ENCODE measurements around the gene ST8SIA5. TPM values are rescaled to one million over a fixed set of nuclear protein-coding genes. Genes with fewer than 3 reads are reported as not detected.

ST8SIA5 gene
- total and polyA plus RNA-seq, 9 donors: 0.35 to 1.3 (median 0.52) TPM; not detected in 1

DNA sequence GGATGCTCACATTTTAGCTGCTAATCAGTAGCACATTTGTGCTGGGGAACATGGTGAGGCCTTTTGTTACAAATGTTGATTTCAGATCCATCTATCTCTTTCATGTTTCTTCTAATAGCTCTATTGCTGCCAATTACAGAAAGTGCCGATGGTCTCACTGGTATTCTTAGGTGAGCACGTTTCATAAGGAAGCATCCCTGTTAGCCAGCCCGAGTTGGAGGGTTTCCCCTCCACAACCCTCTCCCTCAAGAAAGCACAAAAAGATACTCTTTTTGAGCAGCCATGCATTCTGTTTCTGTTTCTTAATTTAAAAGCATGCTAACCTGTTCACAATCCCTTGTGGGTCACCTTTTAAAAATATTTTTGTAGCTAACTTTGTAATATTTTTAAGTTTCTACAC is 30.8 kb upstream of the ST8SIA5 start:
- intact Hi-C loops (cut with DNase I): no loop called here
- no peak for DNase-seq
- Histone ChIP-seq H3K27ac (no peak overlapping the region), H3K36me3 (no peaks in the 10 kb centered on the region), H3K4me3 (no peak overlapping the region), H3K27me3 (no peaks in the 10 kb centered on the region), H3K9me3 (no peaks in the 10 kb centered on the region), H3K4me1 (ENCODE audit: insufficient read depth) (no peaks in the 10 kb centered on the region)
- TF ChIP-seq, protein P1, sequence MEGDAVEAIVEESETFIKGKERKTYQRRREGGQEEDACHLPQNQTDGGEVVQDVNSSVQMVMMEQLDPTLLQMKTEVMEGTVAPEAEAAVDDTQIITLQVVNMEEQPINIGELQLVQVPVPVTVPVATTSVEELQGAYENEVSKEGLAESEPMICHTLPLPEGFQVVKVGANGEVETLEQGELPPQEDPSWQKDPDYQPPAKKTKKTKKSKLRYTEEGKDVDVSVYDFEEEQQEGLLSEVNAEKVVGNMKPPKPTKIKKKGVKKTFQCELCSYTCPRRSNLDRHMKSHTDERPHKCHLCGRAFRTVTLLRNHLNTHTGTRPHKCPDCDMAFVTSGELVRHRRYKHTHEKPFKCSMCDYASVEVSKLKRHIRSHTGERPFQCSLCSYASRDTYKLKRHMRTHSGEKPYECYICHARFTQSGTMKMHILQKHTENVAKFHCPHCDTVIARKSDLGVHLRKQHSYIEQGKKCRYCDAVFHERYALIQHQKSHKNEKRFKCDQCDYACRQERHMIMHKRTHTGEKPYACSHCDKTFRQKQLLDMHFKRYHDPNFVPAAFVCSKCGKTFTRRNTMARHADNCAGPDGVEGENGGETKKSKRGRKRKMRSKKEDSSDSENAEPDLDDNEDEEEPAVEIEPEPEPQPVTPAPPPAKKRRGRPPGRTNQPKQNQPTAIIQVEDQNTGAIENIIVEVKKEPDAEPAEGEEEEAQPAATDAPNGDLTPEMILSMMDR (IDR thresholded peaks at IDR 0.05): no peak
- TF ChIP-seq POLR2A (IDR thresholded peaks at IDR 0.05): no peak
- TF ChIP-seq EP300 (IDR thresholded peaks at IDR 0.05): no peak
- WGBS, 3 donors: 69 to 72% (median 71%) methylated on average over 3 of the region's 3 CpGs

- intact Hi-C loops (cut with DNase I): no loop called here
- WGBS, 3 donors: 64 to 72% (median 65%) methylated on average over 5 of the region's 5 CpGs
- no peaks in the 10 kb centered on the region for H3K27me3 ChIP-seq
- H3K4me3 ChIP-seq: no peak overlapping the region
- no peaks in the 10 kb centered on the region for H3K36me3 ChIP-seq
- H3K27ac ChIP-seq: no peak overlapping the region
- H3K9me3 ChIP-seq: no peaks in the 10 kb centered on the region
- no peak for TF ChIP-seq EP300 (IDR thresholded peaks at IDR 0.05)
- no peak for DNase-seq
- no peaks in the 10 kb centered on the region for H3K4me1 ChIP-seq (ENCODE audit: insufficient read depth)
Observed at GRCh38 chr18:46772357-46772756, 15.5 kb upstream of the ST8SIA5 start.

DNA sequence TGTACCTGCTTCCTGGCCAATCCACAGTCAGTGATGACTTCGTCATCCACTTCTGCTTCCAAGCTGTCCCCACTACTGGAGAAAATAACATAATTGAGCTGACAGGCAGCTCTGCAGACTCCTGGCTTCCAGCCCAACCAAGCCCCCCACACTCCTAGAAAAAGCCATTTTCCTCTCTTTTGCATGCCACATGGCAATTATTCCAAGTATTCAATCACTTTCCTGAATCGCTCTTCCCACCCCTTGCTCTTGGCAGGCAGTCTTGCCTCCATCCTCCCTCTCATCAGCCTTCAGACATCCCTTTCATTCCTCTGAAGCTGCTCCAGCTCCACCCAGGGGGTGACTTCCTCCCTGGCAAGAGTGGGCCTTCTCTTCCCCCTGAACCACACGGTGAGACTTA is 14.3 kb upstream of the ST8SIA5 start:
- TF ChIP-seq POLR2A (IDR thresholded peaks at IDR 0.05) (no peak), EP300 (IDR thresholded peaks at IDR 0.05) (no peak)
- TF ChIP-seq, protein P1 (IDR thresholded peaks at IDR 0.05): no peak

DNA sequence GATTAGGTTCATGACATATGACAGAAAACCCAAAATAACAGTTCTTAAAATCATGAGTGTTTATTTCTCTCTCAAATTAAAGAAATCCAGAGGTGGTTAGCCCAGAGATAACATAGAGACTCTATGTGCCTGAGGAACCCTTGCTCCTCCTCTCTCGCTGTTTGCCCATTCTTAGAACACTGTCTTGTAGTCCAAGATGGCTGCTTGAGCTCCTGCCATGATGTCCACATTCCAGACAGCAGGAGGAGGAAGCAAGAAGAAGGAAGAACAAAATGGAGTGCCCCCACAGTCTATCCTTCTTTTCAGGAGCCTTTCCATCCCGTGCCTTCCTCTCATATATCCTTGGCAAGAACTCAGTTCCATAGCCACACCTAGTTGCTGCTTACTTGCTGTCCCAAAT is 13.9 kb upstream of the ST8SIA5 start:
- TF ChIP-seq EP300 (IDR thresholded peaks at IDR 0.05) (no peak), POLR2A (IDR thresholded peaks at IDR 0.05) (no peak)
- TF ChIP-seq, protein P1 (IDR thresholded peaks at IDR 0.05): no peak
- Histone ChIP-seq H3K27ac (no peak overlapping the region), H3K27me3 (no peaks in the 10 kb centered on the region), H3K9me3 (no peaks in the 10 kb centered on the region), H3K4me3 (no peak overlapping the region), H3K4me1 (ENCODE audit: insufficient read depth) (no peaks in the 10 kb centered on the region), H3K36me3 (no peaks in the 10 kb centered on the region)
- intact Hi-C loops (cut with DNase I): no loop called here
- WGBS, 3 donors: 59 to 71% (median 71%) methylated on average over 2 of the region's 2 CpGs
- no peak for DNase-seq

More for the DNA sequence above, 14.3 kb upstream of the ST8SIA5 start:
- no peak overlapping the region for H3K27ac ChIP-seq
- no peaks in the 10 kb centered on the region for H3K27me3 ChIP-seq
- 17 to 25% (median 23%) methylated on average over 3 of the region's 3 CpGs for WGBS, 3 donors
- intact Hi-C loops (cut with DNase I): no loop called here
- no peaks in the 10 kb centered on the region for H3K36me3 ChIP-seq
- no peaks in the 10 kb centered on the region for H3K4me1 ChIP-seq (ENCODE audit: insufficient read depth)
- no peak for DNase-seq
- H3K9me3 ChIP-seq: no peaks in the 10 kb centered on the region
- no peak overlapping the region for H3K4me3 ChIP-seq

- intact Hi-C loops (cut with DNase I): no loop called here
- WGBS, 3 donors: 61 to 75% (median 65%) methylated on average over 9 of the region's 9 CpGs
- no peak overlapping the region for H3K4me3 ChIP-seq
- H3K9me3 ChIP-seq: no peaks in the 10 kb centered on the region
- H3K36me3 ChIP-seq: no peaks in the 10 kb centered on the region
- DNase-seq: no peak
- TF ChIP-seq POLR2A (IDR thresholded peaks at IDR 0.05): no peak
- H3K4me1 ChIP-seq (ENCODE audit: insufficient read depth): no peaks in the 10 kb centered on the region
- no peaks in the 10 kb centered on the region for H3K27me3 ChIP-seq
- H3K27ac ChIP-seq: no peak overlapping the region
Observed at GRCh38 chr18:46768166-46768921, 11.5 kb upstream of the ST8SIA5 start.
